GM21381 (cell line): ENCODE results near the gene CACNA1C.
"Not testable (repeated sequence)": the region's sequence is repeated elsewhere in the genome, so short reads cannot be mapped to it uniquely, and the experiment has no call there.

Source experiments
- ATAC-seq: cut with Tn5 transposase; IDR thresholded peaks from one replicate; pipeline ENCODE4 v1.9.1; 2021; ENCODE audit warnings: mild to moderate bottlenecking, moderate library complexity; ENCODE audit not compliant: unreplicated experiment

CACNA1C gene

DNA sequence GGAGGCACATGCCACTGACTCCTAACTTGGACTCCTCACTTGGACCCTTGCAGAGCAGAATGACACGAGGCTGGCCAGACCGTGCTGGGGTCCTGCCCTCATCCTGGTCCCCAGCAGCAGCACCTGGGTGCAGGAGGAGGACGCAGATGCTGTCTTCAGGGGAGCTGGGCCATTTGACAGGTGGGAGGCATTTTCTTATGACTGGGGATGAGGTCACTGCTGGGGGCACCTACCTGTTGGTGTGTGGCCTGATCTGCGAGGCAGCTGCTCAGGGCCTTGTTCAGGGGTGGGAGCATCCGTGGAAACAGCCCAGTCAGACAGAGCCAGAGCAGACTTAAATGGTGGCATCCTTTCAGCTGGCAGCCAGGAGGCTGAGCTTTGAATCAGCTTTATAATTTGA, 57.3 kb downstream of the CACNA1C start:
- ATAC-seq = no peak

DNA sequence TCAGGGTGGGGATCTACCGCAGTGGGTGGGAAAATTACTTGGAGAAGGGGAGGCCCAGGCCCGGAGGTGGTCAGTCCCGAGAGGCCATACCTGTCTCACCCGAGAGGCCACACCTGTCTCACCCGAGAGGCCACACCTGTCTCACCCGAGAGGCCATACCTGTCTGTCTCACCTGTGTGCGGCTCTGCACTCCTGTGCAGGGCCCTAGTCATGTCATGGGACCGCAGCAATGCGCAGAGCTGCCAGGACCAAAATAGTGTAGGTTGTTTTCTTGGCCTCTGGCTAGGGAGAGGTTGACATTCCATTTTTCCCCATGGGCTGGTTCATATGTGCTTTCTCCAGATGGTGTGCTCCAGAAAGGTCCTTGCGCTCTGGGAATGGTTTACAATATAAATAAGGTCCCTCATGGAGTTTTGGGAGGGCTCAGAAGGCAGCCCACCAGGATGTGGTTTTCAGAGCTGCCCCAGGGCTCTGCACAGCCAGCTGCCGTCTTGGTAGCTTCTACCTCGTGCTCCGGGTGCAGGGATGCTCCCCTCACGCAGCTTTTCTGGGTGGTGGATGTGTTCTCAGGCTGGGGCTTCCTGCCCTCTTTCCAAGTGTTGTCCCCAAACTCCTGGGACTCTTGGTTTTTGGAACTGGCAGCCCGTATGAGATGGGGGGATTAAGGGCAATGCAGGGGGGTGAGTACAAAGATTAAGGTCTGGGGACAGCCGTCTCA, 58.2 kb downstream of the CACNA1C start:
- ATAC-seq = no peak

DNA sequence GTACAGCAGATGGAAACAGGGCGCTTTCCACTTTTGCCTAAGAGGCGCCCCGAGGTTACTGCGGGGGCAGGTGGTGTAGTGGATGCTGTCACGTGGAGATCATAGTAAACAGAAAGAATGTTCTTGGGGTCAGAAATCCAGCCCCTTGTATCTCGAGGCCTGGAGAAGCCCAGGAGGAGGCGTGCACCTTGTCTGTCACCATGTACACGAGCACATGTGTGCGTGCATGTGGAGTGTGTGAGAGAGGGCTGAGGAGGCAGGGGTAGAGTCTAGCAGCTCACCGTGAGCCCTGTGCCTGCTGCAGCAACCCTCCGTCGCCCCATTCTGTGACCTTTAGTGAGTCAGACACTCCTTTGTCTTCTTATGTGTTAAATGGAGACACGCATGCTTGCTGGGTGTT, 59.0 kb downstream of the CACNA1C start:
- ATAC-seq = no peak

DNA sequence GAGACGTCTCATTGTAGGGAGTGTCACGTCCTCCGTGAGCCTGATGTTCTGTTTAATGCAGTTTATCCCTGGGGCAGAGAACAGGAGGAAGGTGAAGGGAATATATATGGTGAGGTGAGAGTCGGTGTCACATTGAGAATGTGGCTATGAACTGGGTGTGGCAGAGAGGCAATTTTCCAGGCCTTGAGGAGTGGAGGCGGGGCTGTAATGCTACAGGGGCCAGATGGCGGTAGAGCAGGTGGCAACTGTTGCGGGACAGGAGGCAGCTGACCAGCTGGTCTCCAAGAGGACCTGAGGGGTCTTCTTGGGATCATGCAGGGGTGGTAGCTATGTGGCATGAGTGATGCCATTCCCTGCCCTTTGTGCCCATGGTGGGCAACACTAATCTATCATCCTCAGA, 59.6 kb downstream of the CACNA1C start:
- no peak for ATAC-seq

DNA sequence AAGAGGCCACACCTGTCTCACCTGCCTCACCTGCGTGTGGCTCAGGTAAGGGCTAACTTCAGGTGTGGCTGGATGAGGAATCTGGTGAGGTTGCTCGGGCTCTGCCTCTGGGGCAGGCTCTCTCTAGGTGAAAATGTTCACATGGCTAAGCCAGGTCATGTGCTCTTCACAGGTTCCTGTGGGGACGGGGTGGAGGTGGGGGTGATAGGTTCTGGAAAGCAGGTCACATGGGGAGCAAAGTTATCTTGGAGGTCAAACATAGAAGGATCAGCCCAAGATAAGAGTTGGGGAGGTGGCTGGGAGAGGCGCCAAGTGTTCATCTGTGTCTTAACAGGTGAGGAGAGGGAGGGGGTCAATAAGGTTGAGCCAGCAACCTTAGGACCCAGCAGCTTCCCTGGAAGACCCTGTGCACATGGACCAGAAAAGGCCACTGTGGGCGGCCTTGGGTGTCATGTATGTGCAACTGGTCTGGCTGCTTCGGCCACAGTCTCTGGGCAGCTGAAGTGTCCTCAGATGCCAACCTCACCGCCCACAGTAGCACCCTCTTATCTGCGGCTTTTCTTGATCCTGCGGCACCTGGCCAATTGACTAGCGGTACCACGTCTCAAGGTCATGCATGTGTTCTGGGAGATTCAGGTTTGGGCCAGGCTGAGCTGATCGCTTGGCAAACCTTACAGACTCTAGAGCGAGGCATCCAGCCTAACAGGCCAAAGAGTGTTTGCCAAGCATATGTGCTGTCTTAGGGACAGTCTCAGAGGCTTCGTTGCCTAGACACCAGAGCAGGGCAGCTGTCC, 60.5 kb downstream of the CACNA1C start:
- ATAC-seq = no peak

DNA sequence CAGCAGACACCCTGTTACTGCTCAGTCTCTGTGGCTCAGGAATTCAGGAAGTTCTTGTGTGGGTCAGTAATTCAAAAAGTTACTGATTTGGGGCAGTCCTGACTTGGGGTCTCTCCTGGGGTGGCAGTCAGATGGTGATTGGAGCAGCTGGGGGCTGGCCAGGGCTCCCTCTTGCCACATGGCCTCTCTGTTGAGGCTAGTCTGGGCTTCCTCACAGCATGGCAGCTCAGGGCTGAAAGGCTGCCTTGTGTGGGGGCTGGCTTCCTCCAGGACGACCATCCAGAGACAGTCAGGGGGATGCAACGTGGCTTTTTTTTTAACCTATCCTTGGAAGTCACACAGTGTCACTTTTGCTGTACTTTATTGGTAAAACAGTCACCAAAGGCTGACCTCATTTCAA, 61.3 kb downstream of the CACNA1C start:
- ATAC-seq = no peak

DNA sequence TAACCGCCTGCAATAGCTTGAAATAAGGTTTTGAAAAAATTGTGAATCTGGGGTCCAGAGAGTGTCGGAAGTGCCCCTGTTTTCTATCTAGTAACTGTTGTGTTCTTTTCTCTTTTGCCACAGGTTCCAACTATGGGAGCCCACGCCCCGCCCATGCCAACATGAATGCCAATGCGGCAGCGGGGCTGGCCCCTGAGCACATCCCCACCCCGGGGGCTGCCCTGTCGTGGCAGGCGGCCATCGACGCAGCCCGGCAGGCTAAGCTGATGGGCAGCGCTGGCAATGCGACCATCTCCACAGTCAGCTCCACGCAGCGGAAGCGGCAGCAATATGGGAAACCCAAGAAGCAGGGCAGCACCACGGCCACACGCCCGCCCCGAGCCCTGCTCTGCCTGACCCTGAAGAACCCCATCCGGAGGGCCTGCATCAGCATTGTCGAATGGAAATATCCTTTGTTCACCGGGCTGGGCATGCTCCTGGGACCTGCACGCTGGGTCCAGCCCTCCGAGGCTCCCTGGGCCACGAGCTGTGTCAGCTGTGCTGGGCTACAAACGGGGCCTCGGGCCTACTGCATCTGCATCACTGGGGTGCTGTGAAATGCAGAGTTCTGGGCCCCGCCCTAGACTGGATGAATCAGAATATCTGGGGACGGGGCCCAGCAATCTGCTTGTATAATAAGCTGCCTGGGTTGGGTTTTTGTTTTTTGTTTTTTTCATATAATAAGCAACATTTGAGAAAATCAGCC, 62.5 kb downstream of the CACNA1C start:
- no peak for ATAC-seq

DNA sequence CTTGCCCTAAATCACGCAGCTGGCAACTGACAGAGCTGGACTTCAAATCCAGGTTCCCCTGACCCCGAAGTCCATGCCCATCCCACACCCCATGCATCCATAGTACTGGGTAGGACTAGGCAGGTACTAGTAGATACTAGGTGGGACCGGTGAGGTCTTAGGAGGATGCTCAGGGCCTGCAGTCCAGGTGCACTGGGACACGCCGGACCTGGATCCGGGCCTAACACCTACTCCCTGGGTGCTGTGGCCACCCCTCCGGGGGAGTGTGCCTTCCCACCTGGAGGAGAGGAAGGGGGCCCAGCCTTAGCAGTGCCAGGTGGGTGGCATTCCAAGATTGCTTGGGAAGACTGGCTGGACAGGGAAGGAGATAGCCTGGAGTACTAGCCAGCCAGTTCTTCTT, 64.8 kb downstream of the CACNA1C start:
- no peak for ATAC-seq

DNA sequence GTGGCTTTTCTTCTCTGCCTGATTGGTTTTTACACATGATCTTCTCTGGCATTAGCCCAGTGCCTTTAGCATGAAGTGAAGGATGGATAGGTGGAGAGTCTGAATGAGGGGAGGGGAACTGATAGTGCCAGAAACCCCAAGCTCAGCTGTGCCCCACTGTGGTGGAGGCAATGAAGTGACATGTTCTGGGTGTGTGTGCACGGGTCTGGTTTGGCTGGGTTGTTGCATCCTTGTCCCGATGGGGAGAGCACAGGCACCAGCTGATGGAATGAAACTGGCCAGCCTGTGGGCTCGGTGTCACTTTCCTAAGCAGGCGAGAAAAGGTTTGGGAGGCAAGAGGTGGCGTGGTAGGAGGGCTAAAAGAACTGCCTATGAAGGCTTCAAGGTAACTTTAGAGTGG, 65.3 kb downstream of the CACNA1C start:
- ATAC-seq = no peak

DNA sequence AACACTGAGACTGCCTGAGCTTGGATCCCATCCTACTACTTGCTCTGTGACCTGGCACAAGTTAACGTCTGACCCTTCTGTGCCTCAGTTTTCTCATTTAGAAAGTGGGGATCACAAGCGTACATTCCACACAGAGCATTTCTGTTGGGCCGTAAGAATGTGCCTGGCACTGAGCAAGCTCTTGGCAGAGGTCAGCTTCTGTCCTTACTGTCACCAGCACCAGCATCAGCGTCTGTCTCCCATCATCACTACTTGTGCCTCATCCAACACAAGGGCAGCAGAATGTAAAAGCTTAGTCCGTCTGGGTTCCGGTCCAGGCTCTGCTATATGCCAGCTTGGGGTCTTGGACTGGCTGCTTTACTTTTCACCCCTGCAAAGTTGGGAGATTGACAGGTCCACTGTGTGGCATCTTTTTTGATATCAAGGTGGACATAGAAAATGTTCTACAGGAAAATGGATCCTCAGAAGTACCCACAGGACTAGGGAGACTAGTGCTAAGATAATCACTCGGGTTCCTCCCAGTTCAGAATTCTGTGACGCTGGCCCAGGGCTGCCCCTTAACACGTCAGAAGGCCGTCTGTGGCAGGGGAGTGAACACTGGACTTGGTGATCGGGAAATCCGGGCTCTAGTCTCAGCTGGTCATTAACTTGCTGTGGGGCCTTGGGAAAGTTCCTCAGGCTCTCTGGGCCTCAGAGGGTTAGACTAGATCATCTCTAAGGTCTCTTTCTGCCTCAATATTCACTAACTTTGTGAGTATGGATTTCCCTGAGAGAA, 65.9 kb downstream of the CACNA1C start:
- no peak for ATAC-seq

DNA sequence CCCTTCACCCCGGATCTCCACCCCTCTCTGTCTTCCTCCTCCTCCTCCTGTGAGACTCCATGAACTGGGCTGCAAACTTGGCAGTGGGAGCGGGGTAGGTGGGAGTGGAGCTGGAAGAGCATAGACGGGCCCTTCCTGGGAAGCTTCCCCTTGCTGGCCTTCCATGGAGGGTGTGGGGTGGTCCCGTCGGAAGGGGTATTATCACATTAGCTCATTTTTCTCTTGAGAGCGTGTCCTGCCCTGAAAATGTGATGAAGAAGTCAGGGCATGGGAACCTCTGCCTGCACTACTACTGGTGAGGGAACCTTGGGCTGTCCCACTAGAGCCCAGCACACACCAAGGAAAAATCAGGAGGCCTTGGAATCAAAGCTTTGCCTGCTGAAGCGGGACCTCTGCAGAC, 66.5 kb downstream of the CACNA1C start:
- ATAC-seq = no peak

DNA sequence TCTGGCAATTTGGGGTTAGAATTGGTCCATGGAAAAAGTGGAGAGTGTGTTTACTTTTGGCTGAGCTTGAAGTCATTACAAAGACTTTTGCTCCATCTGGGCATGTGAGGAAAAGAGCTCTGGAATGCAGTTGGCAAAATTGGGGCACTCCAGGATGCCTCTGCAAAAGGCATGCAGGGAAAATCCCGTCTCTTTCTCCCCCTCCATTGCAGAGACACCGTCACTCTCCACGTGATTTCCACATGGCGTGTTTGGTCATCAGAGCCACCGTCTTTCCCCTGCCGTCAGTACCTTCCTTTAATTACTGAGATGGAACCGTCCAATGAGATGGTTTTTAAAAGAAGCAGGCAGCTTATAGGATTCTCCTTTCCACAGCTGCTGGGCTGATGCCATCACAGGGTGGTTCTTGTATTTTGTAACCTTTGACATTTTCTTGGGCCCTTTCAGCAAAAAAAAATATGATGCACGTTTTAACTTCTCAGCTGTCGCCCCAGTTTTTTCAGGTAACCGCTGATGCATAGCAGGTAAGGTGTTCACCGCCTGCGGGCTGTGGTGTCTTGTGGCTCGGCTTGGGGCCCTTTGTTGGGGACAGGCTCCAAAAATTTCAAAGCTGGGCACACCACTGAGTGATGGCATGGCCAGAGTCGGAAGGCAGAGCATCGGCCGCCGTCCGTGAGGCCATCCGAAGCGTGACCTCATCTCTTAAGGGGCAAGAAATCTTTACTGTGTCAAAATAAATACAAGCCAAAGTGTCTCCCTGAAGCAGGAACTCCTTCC, 68.4 kb downstream of the CACNA1C start:
- no peak for ATAC-seq

DNA sequence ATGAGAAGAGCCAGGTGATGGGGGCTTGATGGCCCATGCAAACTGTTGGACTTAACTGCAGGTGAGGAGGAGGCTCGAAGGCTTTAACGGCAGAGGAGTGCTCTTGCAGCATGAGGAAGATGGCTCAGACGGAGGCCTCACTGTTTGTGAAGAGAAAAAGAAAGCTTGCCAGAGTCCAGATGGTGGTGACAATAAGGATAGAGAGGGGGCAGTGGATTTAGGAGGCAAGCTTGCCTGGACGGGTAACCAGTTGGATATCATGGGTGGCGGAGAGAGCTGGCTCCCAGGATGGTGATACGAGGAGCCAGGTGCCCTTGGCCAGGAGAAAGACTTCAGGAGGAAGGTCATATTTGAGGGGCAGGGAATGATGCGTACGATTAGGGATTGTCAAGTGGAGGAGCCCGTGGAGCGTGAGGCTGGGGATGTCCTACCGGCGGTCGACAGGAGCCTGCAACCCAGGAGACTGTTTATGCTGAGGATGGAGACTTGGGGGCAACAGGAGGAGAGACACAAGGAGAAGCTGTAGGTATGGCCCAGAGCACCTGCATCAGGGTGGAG, 71.8 kb downstream of the CACNA1C start:
- ATAC-seq = no peak

DNA sequence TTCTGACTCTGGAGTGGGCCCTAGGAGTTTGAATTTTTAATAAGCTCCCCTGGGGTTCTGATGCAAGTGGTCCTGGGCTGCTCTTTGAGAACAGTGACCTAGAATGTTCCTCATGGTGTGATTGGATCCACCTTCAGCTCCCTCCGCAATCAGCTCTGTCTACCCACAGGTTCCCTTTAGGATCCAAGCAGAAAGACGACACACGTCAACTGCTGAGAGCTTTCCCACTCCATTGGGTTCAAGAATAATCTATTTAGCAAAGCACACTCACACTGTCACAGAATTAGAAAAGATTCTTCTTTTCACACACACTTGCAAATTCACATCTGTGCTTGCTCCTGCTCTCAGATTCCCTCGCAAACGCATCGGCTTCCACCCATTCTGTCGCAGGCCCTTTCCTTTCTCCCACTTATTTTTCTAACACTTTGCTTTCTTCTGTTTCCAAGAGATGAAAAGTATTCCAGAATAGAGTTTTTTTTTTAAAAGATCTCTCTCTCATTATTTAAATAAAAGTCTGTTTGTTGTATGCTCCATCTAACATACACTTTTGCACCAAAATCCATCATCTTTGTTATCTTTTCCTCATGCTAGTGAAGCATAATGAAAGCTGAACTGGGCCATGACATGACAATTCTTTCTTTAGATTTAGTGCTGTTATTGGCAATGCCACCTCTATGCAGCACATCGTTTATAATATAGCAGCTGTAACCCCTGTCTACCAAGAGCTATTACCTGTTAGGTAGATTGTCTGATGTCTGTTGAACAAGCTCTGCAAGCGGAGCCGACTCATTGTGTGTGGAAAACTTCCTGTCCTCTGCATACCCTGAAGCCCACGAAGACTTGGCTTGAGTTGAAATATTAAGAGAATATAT, 73.1 kb downstream of the CACNA1C start:
- no peak for ATAC-seq

DNA sequence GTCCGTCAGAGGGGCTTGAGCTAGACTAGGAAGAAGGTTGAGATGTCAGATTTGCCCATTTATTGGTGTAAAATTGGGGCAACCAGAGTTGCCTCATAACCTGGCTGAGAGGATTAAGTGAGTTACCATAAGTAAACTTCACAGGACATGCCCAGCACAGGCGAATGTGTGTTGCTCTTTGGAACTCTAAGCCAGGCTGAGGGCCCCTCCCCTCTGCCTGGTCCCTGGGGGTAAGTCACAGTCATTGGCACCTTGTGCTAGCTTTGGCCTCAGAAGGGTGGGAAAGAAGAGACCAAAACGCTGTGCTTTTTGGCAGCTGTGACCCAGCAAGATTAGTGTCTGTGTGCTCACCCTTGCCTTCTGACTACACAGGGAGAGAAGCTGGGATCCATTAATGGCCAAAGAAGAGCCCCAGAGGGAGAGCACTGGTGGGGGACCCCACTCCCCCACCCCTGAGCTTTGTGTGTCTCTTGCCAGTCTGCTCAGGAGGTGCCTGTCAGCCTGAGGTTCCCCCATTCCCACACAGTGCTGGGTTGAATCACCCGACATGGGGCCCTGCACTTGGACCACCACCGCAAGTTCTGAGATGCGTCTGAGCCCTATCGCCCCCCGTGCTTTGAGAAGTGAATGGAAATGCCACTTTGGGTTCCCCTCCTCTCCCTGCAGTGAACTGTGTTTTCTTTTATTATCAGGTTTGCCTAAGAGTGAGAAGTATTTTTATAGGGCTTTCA, 74.1 kb downstream of the CACNA1C start:
- ATAC-seq = no peak

DNA sequence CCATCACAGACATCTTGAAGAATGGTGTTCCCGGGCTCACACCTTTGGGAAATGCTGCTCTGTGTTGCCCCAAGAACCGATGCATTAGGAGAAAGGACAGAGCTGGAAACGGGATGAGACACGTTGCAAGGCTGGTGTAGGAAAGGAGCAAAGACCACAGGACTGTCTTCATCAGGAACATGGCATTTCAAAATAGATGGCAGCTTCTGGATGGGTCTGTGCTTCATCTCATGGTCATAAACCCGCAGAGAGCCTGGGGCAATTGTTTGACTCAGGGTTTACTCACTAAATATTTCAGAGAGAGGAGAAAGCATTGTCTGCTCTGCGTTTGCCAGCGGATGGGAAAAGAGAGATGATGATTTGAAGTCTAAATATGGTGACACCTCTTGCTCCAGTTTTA, 76.3 kb downstream of the CACNA1C start:
- ATAC-seq = no peak

DNA sequence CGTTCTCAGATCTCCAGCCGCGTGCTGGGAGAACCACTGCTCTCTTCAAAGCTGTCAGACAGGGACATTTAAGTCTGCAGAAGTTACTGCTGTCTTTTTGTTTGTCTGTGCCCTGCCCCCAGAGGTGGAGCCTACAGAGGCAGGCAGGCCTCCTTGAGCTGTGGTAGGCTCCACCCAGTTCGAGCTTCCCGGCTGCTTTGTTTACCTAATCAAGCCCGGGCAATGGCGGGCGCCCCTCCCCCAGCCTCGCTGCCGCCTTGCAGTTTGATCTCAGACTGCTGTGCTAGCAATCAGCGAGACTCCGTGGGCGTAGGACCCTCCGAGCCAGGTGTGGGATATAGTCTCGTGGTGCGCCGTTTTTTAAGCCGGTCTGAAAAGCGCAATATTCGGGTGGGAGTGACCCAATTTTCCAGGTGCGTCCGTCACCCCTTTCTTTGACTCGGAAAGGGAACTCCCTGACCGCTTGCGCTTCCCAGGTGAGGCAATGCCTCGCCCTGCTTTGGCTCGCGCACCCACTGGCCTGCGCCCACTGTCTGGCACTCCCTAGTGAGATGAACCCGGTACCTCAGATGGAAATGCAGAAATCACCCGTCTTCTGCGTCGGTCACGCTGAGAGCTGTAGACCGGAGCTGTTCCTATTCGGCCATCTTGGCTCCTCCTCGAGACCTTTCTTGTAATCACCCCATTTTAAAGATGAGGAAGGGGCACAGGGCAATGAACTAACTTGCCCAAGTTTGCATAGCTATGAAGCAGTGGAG, 83.1 kb downstream of the CACNA1C start:
- ATAC-seq = not testable (repeated sequence)

DNA sequence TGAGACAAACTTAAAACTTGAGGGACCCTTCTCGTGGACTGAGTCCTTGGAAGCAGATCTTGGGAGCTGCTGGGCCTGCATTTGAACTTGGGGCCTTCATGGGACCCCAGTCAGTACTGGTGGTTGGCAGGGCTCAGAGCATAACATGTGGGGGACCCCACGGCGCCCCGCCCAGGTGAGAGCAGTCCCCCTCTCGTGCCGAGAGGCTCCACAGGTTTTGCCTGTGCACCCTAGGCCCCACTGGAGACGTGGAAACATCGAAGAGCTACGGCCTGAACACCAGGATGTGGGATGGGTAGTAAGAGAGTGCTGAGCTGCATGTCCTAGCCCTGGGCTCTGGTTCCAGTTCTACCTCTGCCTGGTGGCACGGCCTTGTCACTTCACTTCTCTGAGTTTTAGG, 84.1 kb downstream of the CACNA1C start:
- no peak for ATAC-seq
